Measurements from ENCODE around the gene EMC6.
"Not testable (repeated sequence)": the region's sequence is repeated elsewhere in the genome, so short reads cannot be mapped to it uniquely, and the experiment has no call there.

Gene EMC6

GRCh38 chr17:3682033-3682432, 13.4 kb downstream of the EMC6 start:
- no peak for FAIRE-seq

DNA sequence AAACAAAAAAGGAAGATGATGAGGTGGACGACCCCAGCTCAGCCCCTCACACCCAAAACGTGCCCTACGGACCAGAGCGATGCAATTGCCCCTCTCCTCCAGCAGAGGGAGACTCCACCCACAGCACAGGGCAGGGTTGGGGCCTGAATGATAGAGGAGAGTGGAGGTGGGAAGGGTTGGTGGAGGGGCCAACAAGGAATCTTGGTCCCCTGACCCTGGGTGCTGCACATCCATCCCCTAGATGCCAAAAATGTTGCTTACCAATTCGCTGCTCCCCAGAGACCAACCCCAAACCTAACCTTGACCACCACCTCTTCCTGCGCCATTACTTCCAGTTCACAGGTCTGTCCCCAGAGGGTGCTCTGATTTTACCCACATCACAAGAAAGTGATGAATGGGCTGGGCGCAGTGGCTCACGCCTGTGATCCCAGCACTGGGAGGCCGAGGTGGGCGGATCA, 14.5 kb downstream of the EMC6 start:
- FAIRE-seq = no peak

DNA sequence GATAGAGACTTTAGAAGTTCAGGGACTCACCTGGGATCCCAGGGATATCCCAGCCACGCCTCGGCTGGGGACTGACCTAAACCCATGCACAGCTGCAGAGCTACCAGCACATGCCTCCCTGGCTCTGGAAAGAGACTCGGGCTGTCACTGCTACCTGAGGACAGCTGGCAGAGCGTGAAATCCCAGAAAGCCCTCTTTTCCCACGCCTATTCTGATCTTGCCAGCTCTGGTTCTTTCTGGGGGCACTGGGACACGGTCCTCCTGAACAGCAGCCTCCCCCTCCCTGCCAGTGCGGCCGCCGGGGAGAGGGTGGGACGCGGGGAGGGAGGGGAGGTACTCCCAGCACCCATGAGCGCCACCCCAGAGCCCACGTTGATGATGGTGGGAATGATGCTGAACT, 16.6 kb downstream of the EMC6 start:
- no peak for FAIRE-seq

DNA sequence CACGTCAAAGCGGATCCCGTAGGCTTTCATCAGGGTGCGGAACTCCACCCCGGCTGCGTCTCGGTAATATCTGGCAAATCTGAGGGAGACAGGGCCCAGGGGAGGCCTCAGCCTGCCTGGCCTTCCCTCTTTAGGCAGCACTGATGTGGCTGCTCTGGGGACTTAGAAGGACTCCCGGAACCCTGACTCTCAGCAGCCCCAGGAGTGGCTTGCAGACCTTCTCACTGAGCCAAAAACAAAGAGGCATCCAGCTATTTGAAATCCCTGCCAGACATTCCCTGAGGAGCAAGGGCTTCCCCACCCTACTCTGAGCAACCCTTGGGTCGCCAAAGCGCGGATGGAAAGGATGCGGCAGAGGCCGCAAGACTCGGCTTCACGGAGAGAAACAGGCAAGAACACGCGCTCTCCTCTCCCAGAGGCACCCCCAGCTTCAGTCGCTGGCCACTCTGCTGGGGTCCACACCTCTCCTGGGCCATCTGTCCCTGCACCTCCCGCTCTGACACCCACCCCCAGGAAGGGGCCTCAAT, 19.5 kb downstream of the EMC6 start:
- no peak for FAIRE-seq

GRCh38 chr17:3688852-3689261, 20.2 kb downstream of the EMC6 start:
- no peak for FAIRE-seq

- FAIRE-seq = no peak
These were observed 20.9 kb downstream of the EMC6 start for GRCh38 chr17:3689262-3690093.

DNA sequence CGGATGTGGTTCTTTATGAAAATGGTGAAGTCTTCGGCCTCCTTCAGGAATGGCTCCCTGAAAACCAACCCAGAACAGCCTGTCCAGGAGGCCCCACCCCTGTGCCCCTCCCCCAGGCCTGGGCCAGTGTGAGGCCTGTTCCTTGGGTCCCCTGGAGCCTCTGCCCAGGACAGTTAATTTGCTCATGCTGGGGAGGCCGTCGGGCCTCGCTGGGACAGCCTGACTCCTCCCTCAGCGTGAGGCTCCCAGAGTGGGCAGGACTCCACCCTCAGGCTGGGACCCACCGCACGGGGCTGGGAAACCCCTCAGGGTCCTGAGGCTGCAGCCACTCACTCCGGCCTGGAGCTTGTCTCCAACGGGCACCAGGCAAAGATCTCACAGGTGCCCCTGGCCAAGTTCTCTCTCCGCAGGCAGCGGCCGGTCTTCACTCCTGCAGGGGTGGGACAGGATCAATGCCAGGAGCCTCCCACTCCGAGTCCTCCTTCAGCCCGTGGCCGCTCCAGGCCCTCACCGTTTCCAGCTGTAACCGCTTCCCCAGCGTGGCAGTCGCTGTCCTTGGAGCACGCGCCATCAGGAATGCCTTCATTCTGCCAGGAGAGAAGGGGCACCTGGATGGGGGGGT, 21.6 kb downstream of the EMC6 start:
- no peak for FAIRE-seq

DNA sequence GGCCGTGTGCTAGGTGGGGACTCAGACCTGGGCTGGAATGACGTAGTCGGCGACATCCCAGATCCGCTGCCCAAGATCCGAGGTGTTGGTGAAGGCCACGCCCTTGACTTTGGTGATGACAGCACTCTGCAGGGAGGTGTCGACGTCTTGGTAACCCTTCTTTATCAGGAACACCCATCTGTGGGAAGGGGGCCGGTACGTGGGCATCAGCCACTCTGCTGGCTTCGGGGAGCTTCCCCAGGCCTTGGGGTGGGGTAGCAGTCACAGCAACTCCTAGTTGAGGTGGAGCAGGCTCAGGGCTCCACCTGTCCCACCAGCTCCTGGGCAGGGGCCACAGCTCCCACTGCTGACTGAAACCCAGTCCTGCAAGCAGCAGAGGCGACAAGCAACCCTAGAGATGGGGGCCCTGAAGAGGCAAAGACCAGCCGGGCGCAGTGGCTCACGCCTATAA, 23.0 kb downstream of the EMC6 start:
- no peak for FAIRE-seq

- no peak for FAIRE-seq
These were observed 23.7 kb downstream of the EMC6 start for GRCh38 chr17:3692346-3692745.

- FAIRE-seq = no peak
These were observed 24.5 kb downstream of the EMC6 start for GRCh38 chr17:3693141-3693540.

- no peak for FAIRE-seq
These were observed 25.2 kb downstream of the EMC6 start for GRCh38 chr17:3693829-3694231.

DNA sequence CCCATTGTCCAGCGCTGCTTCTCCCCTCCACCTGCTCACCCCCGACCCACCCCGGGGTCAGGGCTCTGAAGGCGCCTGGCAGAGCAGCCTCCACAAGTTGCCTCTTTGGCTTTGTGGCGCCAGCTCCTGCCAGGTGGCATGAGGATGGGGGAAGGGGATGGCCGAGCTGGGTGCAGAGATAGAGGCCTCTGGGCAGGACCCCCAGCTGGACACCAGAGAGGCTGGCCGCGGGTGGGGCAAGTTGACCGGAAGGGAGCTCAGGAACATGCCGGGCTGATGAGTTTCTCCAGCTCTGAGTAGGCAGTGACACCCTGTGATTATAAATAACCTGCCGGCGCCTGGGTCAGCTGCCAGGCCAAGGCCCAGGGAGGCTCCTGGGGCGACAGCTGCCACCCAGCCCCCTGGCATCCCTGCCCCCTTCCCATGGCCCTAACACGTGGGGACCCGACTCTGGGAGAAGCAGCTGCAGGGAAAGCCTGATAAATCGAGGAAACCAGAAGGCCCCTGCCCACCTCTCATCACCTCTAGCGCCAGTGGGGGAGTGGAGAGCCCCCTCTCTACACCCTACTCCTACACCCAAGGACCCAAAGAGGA, 26.6 kb downstream of the EMC6 start:
- no peak for FAIRE-seq

DNA sequence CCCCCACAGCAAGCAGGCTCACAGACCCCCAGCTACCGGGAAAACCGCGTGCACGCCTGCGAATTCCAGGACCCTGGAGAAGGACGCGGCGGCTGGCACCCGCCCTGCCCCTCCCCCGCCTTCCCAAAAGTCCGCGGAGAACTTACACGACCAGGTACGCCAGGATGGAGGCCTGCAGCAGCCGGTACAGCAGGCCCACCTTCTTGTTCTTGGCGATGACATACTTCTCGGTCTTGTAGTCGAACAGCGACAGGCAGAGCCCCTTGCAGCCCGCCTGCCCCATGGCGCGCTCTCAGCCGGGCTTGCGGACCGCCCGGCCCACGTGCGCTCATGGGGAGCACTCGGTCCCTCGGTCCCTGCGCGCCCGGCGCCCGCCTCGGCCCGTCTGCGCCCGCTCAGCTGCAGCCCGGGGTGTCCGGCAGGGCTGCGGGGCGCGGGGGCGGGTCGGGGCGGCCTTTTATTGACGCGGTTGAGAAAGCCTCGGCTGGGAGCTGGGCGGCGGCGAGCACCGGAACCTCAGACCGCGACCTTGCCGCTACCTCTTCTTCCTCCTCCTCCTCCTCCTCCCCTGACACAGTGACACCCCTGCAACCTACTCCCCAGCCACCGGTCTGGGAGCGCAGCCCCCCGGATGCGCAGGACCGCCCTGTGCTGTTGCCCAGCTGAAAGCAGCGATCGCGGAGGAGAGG, 27.3 kb downstream of the EMC6 start, which contains the start of gene P2RX5:
Gene P2RX5, minus strand, starts transcription at position 433 of the 689 bp plus-strand sequence. Its CDS starts 150 bp downstream, at position 283.
- no peak for FAIRE-seq

GRCh38 chr17:3697103-3697476, 28.5 kb downstream of the EMC6 start:
- FAIRE-seq = no peak

GRCh38 chr17:3698139-3698538, 29.5 kb downstream of the EMC6 start:
- FAIRE-seq = no peak

GRCh38 chr17:3699951-3700350, 31.3 kb downstream of the EMC6 start:
- no peak for FAIRE-seq

- FAIRE-seq = not testable (repeated sequence)
These were observed 33.5 kb downstream of the EMC6 start for GRCh38 chr17:3702041-3702539.

DNA sequence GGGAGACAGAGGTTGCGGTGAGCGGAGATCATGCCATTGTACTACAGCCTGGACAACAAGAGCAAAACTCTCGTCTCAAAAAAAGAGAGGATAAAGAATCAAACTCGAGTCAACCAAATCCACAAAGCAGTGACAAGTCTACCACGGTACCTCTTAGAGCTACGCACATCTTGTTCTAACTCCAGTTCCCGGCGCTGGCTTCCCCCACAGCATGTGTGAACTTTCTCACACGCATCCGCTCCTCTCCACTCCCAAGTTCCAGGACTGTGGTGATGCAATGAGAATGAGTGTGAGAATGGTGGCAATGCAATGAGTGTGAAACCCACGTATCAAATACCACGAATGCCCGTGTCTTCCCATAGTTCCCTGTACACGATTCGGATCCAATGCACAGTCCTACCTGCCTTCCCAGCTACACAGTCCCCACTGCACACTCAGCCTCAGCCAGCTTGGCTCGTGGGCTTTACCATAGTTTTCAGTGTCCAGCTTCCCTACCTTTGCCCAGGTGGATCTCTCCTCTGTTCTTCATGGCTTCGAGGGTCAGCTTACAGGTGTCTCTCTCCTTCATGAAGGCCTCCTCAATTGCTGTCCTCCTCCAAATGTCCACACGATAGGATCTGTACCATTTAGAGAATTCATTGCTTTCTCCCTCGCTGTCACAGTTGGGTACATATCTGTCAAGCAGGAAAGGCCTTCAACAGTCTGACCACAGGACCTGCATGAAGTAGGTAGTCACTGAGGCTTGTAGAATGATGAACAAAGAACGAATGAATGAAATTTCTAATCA, 36.5 kb downstream of the EMC6 start:
- no peak for FAIRE-seq

DNA sequence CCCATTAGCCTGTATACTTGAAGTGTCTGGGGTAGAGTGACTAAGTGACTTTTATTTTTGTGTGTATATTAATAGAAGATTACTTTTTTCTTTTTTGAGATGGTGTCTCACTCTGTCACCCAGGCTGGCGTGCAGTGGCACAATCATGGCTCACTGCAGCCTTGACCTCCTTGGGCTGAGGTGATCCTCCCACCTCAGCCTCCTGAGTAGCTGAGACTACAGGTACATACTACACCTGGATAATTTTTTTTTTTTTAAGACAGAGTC, 37.0 kb downstream of the EMC6 start:
- FAIRE-seq = not testable (repeated sequence)

DNA sequence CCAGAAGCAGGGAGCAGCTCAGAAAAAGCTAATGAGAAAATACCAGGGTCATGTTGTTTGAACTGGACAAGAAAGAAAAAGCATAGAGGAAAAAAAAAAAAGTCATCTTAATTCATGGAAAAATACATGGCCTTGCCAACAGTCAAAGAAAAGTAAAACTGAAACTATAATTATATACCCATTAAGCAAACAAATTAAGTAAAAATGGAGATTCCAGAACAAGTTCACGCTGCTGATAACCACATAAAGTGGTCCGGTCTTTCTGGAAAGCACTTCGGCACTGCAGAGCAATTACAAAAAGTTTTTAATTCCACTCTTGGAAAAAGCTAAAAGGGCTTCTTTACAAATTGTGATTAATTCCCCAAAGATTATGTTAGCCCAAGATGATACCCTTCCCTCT, 39.8 kb downstream of the EMC6 start:
- FAIRE-seq = no peak

- no peak for FAIRE-seq
These were observed 42.4 kb downstream of the EMC6 start for GRCh38 chr17:3710951-3711383.

Measured in endometrium (tissue), 2 donors.